Skin epidermis (tissue), 12 donors: ENCODE measurements around the gene STMN1.

Source experiments
- H3K27ac ChIP-seq, 21 experiments: fragments of 200-600 bp; sonication (generic) in 11 of 21; one replicate each; pipeline ENCODE4 v1.5.0; 2020; ENCODE audit warnings: mild to moderate bottlenecking in 3 of 21, inconsistent platforms in 2 of 21, moderate library complexity in 2 of 21
- H3K4me3 ChIP-seq, 7 experiments: fragments of 200-600 bp; sonication (generic) in 2 of 7; one replicate each; pipeline ENCODE4 v1.5.0; 2020; ENCODE audit warnings: inconsistent platforms in 2 of 7, mild to moderate bottlenecking in 2 of 7, moderate library complexity in 1 of 7

STMN1 gene

DNA sequence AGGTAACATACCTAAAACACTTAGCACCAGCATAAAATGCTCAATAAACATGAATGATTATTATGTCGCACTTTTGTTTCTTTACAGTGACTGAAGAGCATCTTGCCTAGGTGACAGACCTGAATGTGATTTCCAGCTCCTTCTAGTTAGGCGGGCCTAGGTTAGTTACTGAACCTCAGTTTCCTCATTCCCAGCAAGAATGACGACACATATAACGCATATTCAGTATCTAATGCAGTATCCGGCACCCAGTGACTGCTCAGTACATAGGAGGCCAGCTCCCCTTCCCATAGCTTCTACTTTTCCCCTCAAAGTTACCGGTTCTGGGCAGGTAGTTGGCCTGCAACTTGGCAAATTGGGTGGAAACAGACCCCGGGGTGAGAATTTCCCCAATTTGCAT, 47.7 kb downstream of the STMN1 start:
- peak overlapping the region in 4 of 21 experiments; percentile 29 to 80 (median 53) for H3K27ac ChIP-seq
- peak overlapping the region; percentile 35 to 60 (median 46) for H3K4me3 ChIP-seq

GRCh38 chr1:25856856-25857255, 49.4 kb downstream of the STMN1 start:
- Histone ChIP-seq H3K4me3 (no peak overlapping the region), H3K27ac (no peak overlapping the region)

GRCh38 chr1:25854554-25854953, 51.7 kb downstream of the STMN1 start:
- Histone ChIP-seq H3K27ac (no peak overlapping the region), H3K4me3 (no peak overlapping the region)
